T-helper 17 cell (primary cell): ENCODE results near the gene DUS3L. TPM values are rescaled to one million over a fixed set of nuclear protein-coding genes. Genes with fewer than 3 reads are reported as not detected.
A peak's percentile ranks its signal among the peaks of the same experiment; 100 is the strongest.

Source experiments
- ATAC-seq: fragments of 150-1000 bp; cut with Tn5 transposase; 2 replicates; pipeline ENCODE4 v1.10.0; 2021; ENCODE audit warnings: mild to moderate bottlenecking, moderate library complexity
- DNase-seq, 3 donors: peaks; one replicate each; pipeline versions ENCODE4 v3.0.0 to v3.0.0-alpha.2; 2020 to 2021
- H3K9me3 ChIP-seq: one replicate; pipeline ENCODE4 v1.7.0; 2013; ENCODE audit warnings: low read length, mild to moderate bottlenecking; ENCODE audit not compliant: control insufficient read depth, poor library complexity, severe bottlenecking
- H3K27ac Mint-ChIP-seq: one replicate; pipeline ENCODE4 v1.8.0; 2022; ENCODE audit warnings: mild to moderate bottlenecking, moderate library complexity, mixed read lengths
- H3K27me3 Mint-ChIP-seq: one replicate; pipeline ENCODE4 v1.8.0; 2022; ENCODE audit warnings: mixed read lengths
- H3K36me3 Mint-ChIP-seq: one replicate; pipeline ENCODE4 v1.8.0; 2022; ENCODE audit warnings: low read depth, mixed read lengths
- H3K4me1 Mint-ChIP-seq: one replicate; pipeline ENCODE4 v1.8.0; 2022; ENCODE audit warnings: mild to moderate bottlenecking, mixed read lengths
- H3K4me3 Mint-ChIP-seq: one replicate; pipeline ENCODE4 v1.8.0; 2022; ENCODE audit warnings: mild to moderate bottlenecking, moderate library complexity, mixed read lengths
- total RNA-seq, 4 donors: library from RNA in 2 of 4; stranded (reverse) in 2 of 4; gene quantifications; one replicate each; pipeline ENCODE4 v1.2.3 and lab custom pipeline; 2022 to 2026

Gene DUS3L
- total RNA-seq, 2 donors from 2014 or later: 128 to 131 TPM

- H3K27ac Mint-ChIP-seq: peak overlapping the region; percentile 88
- ATAC-seq (no peak), DNase-seq (no peak)
- peak overlapping the region; percentile 89 for H3K4me3 Mint-ChIP-seq
- H3K9me3 ChIP-seq: no peaks in the 10 kb centered on the region
- peaks cover 5% of the 10 kb centered on the region for H3K27me3 Mint-ChIP-seq
- H3K36me3 Mint-ChIP-seq: peaks cover 4% of the 10 kb centered on the region
- peaks cover 6% of the 10 kb centered on the region for H3K4me1 Mint-ChIP-seq
These were observed 36.5 kb upstream of the DUS3L start for GRCh38 chr19:5827342-5827890.

GRCh38 chr19:5826531-5827341 lies 35.8 kb upstream of the DUS3L start:
- Mint-ChIP-seq H3K4me1 (peaks cover 6% of the 10 kb centered on the region), H3K4me3 (peak overlapping the region; percentile 88), H3K27me3 (no peaks in the 10 kb centered on the region), H3K27ac (peak overlapping the region; percentile 88), H3K36me3 (peaks cover 4% of the 10 kb centered on the region)
- ATAC-seq (no peak), DNase-seq (no peak)
- H3K9me3 ChIP-seq: no peaks in the 10 kb centered on the region

GRCh38 chr19:5825178-5825577 lies 34.2 kb upstream of the DUS3L start:
- ATAC-seq (no peak), DNase-seq (no peak)
- Mint-ChIP-seq H3K27ac (no peak overlapping the region), H3K4me3 (no peak overlapping the region), H3K27me3 (no peaks in the 10 kb centered on the region), H3K36me3 (peaks cover 3% of the 10 kb centered on the region), H3K4me1 (peaks cover 6% of the 10 kb centered on the region)
- H3K9me3 ChIP-seq: no peaks in the 10 kb centered on the region

DNA sequence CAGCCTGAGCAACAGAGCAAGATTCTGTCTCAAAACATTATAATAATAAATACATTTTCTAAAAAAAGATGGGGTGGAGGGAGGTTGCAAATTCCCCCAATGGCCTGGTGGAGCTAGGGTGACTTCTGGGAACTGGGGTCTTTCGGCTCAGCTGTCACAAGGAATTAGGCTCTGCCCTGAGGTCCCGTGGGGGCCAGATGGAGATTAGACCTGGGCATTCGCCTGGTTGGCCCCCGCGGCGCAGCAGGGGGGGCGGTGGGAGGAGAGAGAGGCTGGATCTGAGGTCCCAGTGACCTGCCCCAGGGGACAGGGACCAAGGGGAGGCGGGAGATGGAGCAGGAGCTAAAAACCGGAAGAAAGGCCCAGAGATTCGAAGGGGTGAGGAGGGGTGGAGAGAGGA lies 33.8 kb upstream of the DUS3L start:
- no peak overlapping the region for H3K27ac Mint-ChIP-seq
- no peak overlapping the region for H3K4me3 Mint-ChIP-seq
- no peaks in the 10 kb centered on the region for H3K9me3 ChIP-seq
- H3K27me3 Mint-ChIP-seq: no peaks in the 10 kb centered on the region
- no peak for ATAC-seq
- no peak for DNase-seq
- H3K4me1 Mint-ChIP-seq: peaks cover 7% of the 10 kb centered on the region
- peaks cover 2% of the 10 kb centered on the region for H3K36me3 Mint-ChIP-seq

DNA sequence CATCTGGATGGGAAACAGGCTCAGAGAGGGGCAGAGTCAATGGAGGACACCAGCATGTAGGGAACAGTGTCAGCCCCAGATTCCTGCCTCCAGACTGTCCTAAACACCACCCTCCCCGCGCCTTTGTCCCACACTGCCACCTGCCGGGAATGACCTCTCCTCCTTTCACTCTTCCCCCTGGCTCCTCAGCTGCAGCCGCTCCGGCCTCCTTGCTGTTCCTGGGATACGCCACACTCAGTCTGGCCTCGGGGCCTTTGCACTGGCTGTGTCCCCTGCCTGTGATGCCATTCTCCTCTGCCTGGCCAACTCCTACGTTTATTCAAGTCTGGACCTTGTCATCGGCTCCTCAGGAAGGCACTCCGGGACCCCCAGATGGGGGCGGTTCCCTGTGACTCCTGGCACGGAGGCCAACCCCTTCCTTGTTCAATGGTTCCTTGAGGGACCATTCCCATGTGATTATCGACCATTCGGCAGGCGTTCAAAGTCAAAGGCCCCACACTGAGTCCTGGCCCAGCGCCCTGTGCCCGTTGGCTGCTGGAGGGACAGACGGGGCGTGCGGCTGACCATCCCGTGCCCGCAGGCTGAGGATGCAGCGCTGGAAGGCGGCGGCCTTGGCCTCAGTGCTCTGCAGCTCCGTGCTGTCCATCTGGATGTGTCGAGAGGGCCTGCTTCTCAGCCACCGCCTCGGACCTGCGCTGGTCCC lies 32.8 kb upstream of the DUS3L start:
- no peak for DNase-seq

GRCh38 chr19:5822181-5822844 lies 31.4 kb upstream of the DUS3L start:
- peaks cover 2% of the 10 kb centered on the region for H3K36me3 Mint-ChIP-seq

More for the DNA sequence above, 32.8 kb upstream of the DUS3L start:
- H3K9me3 ChIP-seq: no peaks in the 10 kb centered on the region
- H3K27me3 Mint-ChIP-seq: no peaks in the 10 kb centered on the region
- H3K4me1 Mint-ChIP-seq: peaks cover 9% of the 10 kb centered on the region
- ATAC-seq: no peak
- no peak overlapping the region for H3K27ac Mint-ChIP-seq
- peaks cover 2% of the 10 kb centered on the region for H3K36me3 Mint-ChIP-seq
- no peak overlapping the region for H3K4me3 Mint-ChIP-seq

DNA sequence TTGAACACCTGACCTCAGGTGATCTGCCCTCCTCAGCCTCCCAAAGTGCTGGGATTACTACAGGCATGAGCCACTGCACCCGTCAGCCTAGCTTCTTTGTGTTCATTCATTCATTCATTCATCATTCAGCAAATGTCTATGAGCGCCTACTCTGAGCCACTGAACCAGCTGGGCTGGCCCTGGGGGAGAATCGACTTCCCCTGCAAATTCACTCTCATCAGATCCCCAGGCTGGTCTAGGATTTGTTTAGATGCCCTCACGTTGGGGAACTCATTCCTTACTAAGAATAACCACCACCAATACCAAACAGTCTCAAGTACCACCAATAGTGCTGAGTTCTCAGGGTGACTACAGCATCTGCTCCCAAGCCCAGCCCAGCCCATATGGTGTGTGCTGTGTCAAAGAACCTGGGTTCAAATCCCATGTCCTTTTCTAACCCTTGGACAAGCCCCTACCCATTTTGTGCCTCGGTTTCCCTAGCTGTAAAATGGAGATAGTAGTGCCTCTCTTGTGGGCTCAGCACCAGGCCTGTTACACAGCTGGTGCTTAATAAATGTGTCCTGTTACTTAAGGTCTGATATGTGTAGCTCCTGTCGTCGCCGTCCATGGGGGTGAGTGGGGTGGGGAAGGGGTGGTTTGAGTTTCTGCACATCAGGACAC lies 30.7 kb upstream of the DUS3L start:
- H3K9me3 ChIP-seq: no peaks in the 10 kb centered on the region
- Mint-ChIP-seq H3K27ac (peak overlapping the region; percentile 41), H3K4me1 (peaks cover 10% of the 10 kb centered on the region), H3K27me3 (no peaks in the 10 kb centered on the region), H3K36me3 (no peaks in the 10 kb centered on the region), H3K4me3 (no peak overlapping the region)
- ATAC-seq: no peak
- DNase-seq: no peak

More at GRCh38 chr19:5822181-5822844, 31.4 kb upstream of the DUS3L start:
- Mint-ChIP-seq H3K27ac (no peak overlapping the region), H3K4me3 (no peak overlapping the region), H3K4me1 (peaks cover 9% of the 10 kb centered on the region), H3K27me3 (no peaks in the 10 kb centered on the region)
- DNase-seq (no peak), ATAC-seq (no peak)
- no peaks in the 10 kb centered on the region for H3K9me3 ChIP-seq

GRCh38 chr19:5820785-5821184 lies 29.8 kb upstream of the DUS3L start:
- no peaks in the 10 kb centered on the region for H3K27me3 Mint-ChIP-seq
- peaks cover 10% of the 10 kb centered on the region for H3K4me1 Mint-ChIP-seq
- H3K4me3 Mint-ChIP-seq: no peak overlapping the region
- DNase-seq (no peak), ATAC-seq (no peak)
- no peak overlapping the region for H3K27ac Mint-ChIP-seq
- H3K36me3 Mint-ChIP-seq: no peaks in the 10 kb centered on the region
- H3K9me3 ChIP-seq: no peaks in the 10 kb centered on the region

DNA sequence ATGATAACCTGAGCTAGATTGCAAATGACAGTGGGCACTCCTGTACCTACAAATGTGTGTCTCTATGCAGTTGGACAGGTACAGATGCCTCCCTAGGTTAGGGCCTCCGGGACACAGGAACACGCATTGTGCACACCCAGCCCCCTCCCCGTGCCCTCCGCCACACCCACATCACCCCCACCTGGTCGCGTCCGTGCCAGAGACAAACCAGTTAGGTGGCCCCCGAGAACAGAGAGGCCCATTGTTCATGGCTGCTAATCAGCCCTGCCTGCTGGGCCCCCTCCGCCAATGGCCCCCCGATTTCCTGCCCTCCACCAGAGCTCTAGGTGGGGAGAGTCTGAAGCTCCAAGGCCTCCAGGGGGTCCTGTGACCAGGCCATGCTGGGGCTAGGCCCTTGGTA lies 27.6 kb upstream of the DUS3L start:
- peaks cover 10% of the 10 kb centered on the region for H3K4me1 Mint-ChIP-seq
- no peaks in the 10 kb centered on the region for H3K9me3 ChIP-seq
- no peaks in the 10 kb centered on the region for H3K27me3 Mint-ChIP-seq
- H3K4me3 Mint-ChIP-seq: no peak overlapping the region
- no peaks in the 10 kb centered on the region for H3K36me3 Mint-ChIP-seq
- ATAC-seq: no peak
- DNase-seq: no peak
- H3K27ac Mint-ChIP-seq: no peak overlapping the region

GRCh38 chr19:5817218-5817617 lies 26.3 kb upstream of the DUS3L start:
- H3K4me1 Mint-ChIP-seq: peaks cover 10% of the 10 kb centered on the region
- DNase-seq (no peak), ATAC-seq (no peak)
- H3K27ac Mint-ChIP-seq: no peak overlapping the region
- no peaks in the 10 kb centered on the region for H3K36me3 Mint-ChIP-seq
- no peaks in the 10 kb centered on the region for H3K9me3 ChIP-seq
- H3K27me3 Mint-ChIP-seq: no peaks in the 10 kb centered on the region
- H3K4me3 Mint-ChIP-seq: no peak overlapping the region

- H3K9me3 ChIP-seq: no peaks in the 10 kb centered on the region
- ATAC-seq (no peak), DNase-seq (no peak)
- H3K27ac Mint-ChIP-seq: no peak overlapping the region
- no peaks in the 10 kb centered on the region for H3K27me3 Mint-ChIP-seq
- H3K36me3 Mint-ChIP-seq: no peaks in the 10 kb centered on the region
- peaks cover 10% of the 10 kb centered on the region for H3K4me1 Mint-ChIP-seq
- no peak overlapping the region for H3K4me3 Mint-ChIP-seq
These were observed 23.9 kb upstream of the DUS3L start for GRCh38 chr19:5814852-5815246.

GRCh38 chr19:5814123-5814851 lies 23.3 kb upstream of the DUS3L start:
- no peaks in the 10 kb centered on the region for H3K9me3 ChIP-seq
- H3K4me1 Mint-ChIP-seq: peaks cover 8% of the 10 kb centered on the region
- H3K4me3 Mint-ChIP-seq: no peak overlapping the region
- H3K27me3 Mint-ChIP-seq: no peaks in the 10 kb centered on the region
- H3K36me3 Mint-ChIP-seq: no peaks in the 10 kb centered on the region
- no peak overlapping the region for H3K27ac Mint-ChIP-seq
- ATAC-seq: no peak
- no peak for DNase-seq
